Activated CD4-positive, alpha-beta T cell treated with anti-CD3 and anti-CD28 coated beads, Interleukin-2, amount 10 ng/mL, durations not matched to agents 24 days and 14 days (primary cell): ENCODE measurements around the gene SLX4IP. TPM values are rescaled to one million over a fixed set of nuclear protein-coding genes. Genes with fewer than 3 reads are reported as not detected.
A peak's percentile ranks its signal among the peaks of the same experiment; 100 is the strongest.
"Not testable (repeated sequence)": the region's sequence is repeated elsewhere in the genome, so short reads cannot be mapped to it uniquely, and the experiment has no call there.

ENCODE experiments used
- DNase-seq: peaks from one replicate; pipeline ENCODE4 v3.0.0; 2022
- H3K27ac Mint-ChIP-seq: one replicate; pipeline ENCODE4 v1.8.0; 2022; ENCODE audit warnings: mild to moderate bottlenecking, mixed read lengths
- H3K27me3 Mint-ChIP-seq: one replicate; pipeline ENCODE4 v1.8.0; 2022; ENCODE audit warnings: mixed read lengths
- H3K36me3 Mint-ChIP-seq: one replicate; pipeline ENCODE4 v1.8.0; 2022; ENCODE audit warnings: low read depth, mild to moderate bottlenecking, mixed read lengths
- H3K4me1 Mint-ChIP-seq: one replicate; pipeline ENCODE4 v1.8.0; 2021; ENCODE audit warnings: mixed read lengths
- H3K4me3 Mint-ChIP-seq: one replicate; pipeline ENCODE4 v1.8.0; 2022; ENCODE audit warnings: mild to moderate bottlenecking, moderate library complexity, mixed read lengths
- H3K9me3 Mint-ChIP-seq: one replicate; pipeline ENCODE4 v1.8.0; 2021; ENCODE audit warnings: mixed read lengths
- intact Hi-C: fragments of 100-400 bp; cut with micrococcal nuclease; formaldehyde crosslinking; loops from one replicate; pipeline ENCODE4 v1.15.1; 2023
- total RNA-seq: library from RNA; stranded (reverse); gene quantifications from 2 replicates; pipeline ENCODE4 v1.2.3, GENCODE V29; 2022

The SLX4IP gene
- total RNA-seq, 1 donor from 2014 or later: 6.6 TPM

GRCh38 chr20:10580700-10581099, 145.6 kb downstream of the SLX4IP start:
- no peak overlapping the region for H3K4me3 Mint-ChIP-seq
- no peak for DNase-seq
- no peaks in the 10 kb centered on the region for H3K27me3 Mint-ChIP-seq
- peaks cover 14% of the 10 kb centered on the region for H3K4me1 Mint-ChIP-seq
- H3K9me3 Mint-ChIP-seq: no peaks in the 10 kb centered on the region
- H3K27ac Mint-ChIP-seq: no peak overlapping the region
- intact Hi-C loops: no loop called here
- H3K36me3 Mint-ChIP-seq: peaks cover 2% of the 10 kb centered on the region

- Mint-ChIP-seq H3K27me3 (no peaks in the 10 kb centered on the region), H3K9me3 (no peaks in the 10 kb centered on the region), H3K4me1 (peaks cover 14% of the 10 kb centered on the region), H3K27ac (no peak overlapping the region), H3K4me3 (no peak overlapping the region), H3K36me3 (peaks cover 2% of the 10 kb centered on the region)
- intact Hi-C loops: no loop called here
- no peak for DNase-seq
These were observed 146.7 kb downstream of the SLX4IP start for GRCh38 chr20:10581823-10582222.

- Mint-ChIP-seq H3K9me3 (no peaks in the 10 kb centered on the region), H3K27ac (no peak overlapping the region)
- intact Hi-C loops: no loop called here
These were observed 149.3 kb downstream of the SLX4IP start for GRCh38 chr20:10584371-10584770.

GRCh38 chr20:10585308-10585707, 150.2 kb downstream of the SLX4IP start:
- no peaks in the 10 kb centered on the region for H3K9me3 Mint-ChIP-seq
- no peak overlapping the region for H3K27ac Mint-ChIP-seq
- peaks cover 2% of the 10 kb centered on the region for H3K36me3 Mint-ChIP-seq
- no peak for DNase-seq
- H3K4me1 Mint-ChIP-seq: peaks cover 4% of the 10 kb centered on the region
- intact Hi-C loops: no loop called here
- H3K4me3 Mint-ChIP-seq: no peak overlapping the region
- H3K27me3 Mint-ChIP-seq: no peaks in the 10 kb centered on the region

More at GRCh38 chr20:10584371-10584770, 149.3 kb downstream of the SLX4IP start:
- DNase-seq: no peak
- peaks cover 2% of the 10 kb centered on the region for H3K36me3 Mint-ChIP-seq
- H3K4me3 Mint-ChIP-seq: no peak overlapping the region
- H3K27me3 Mint-ChIP-seq: no peaks in the 10 kb centered on the region
- H3K4me1 Mint-ChIP-seq: peaks cover 4% of the 10 kb centered on the region

GRCh38 chr20:10586296-10586695, 151.2 kb downstream of the SLX4IP start:
- no peak for DNase-seq
- no peaks in the 10 kb centered on the region for H3K27me3 Mint-ChIP-seq
- no peaks in the 10 kb centered on the region for H3K9me3 Mint-ChIP-seq
- no peaks in the 10 kb centered on the region for H3K36me3 Mint-ChIP-seq
- peaks cover 2% of the 10 kb centered on the region for H3K4me1 Mint-ChIP-seq
- intact Hi-C loops: no loop called here
- H3K27ac Mint-ChIP-seq: no peak overlapping the region
- H3K4me3 Mint-ChIP-seq: no peak overlapping the region

GRCh38 chr20:10590446-10590845, 155.3 kb downstream of the SLX4IP start:
- intact Hi-C loops, H3K4me1 Mint-ChIP-seq, DNase-seq, H3K27ac Mint-ChIP-seq, H3K4me3 Mint-ChIP-seq, H3K36me3 Mint-ChIP-seq, H3K9me3 Mint-ChIP-seq, H3K27me3 Mint-ChIP-seq: not testable (repeated sequence)

GRCh38 chr20:10590950-10591671, 156.0 kb downstream of the SLX4IP start:
- Mint-ChIP-seq H3K4me1 (peaks cover 6% of the 10 kb centered on the region), H3K27me3 (no peaks in the 10 kb centered on the region), H3K27ac (no peak overlapping the region), H3K4me3 (no peak overlapping the region), H3K9me3 (no peaks in the 10 kb centered on the region), H3K36me3 (peaks cover 1% of the 10 kb centered on the region)
- DNase-seq: no peak
- intact Hi-C loops: no loop called here

- no peaks in the 10 kb centered on the region for H3K9me3 Mint-ChIP-seq
- H3K27me3 Mint-ChIP-seq: no peaks in the 10 kb centered on the region
- no peak overlapping the region for H3K4me3 Mint-ChIP-seq
- DNase-seq: no peak
- H3K36me3 Mint-ChIP-seq: peaks cover 1% of the 10 kb centered on the region
- H3K4me1 Mint-ChIP-seq: peaks cover 6% of the 10 kb centered on the region
- intact Hi-C loops: no loop called here
- H3K27ac Mint-ChIP-seq: no peak overlapping the region
These were observed 156.9 kb downstream of the SLX4IP start for GRCh38 chr20:10591946-10592521.

GRCh38 chr20:10594296-10594868, 159.3 kb downstream of the SLX4IP start:
- no peak overlapping the region for H3K27ac Mint-ChIP-seq

GRCh38 chr20:10595266-10595665, 160.2 kb downstream of the SLX4IP start:
- Mint-ChIP-seq H3K27ac (no peak overlapping the region), H3K9me3 (no peaks in the 10 kb centered on the region), H3K4me3 (no peak overlapping the region), H3K36me3 (peaks cover 5% of the 10 kb centered on the region), H3K27me3 (no peaks in the 10 kb centered on the region), H3K4me1 (peaks cover 19% of the 10 kb centered on the region)
- intact Hi-C loops: loop anchor here (5.0 kb wide), 1 partner anchor 378 kb away; the partner anchor contains the start of gene SNAP25
- no peak for DNase-seq

More at GRCh38 chr20:10594296-10594868, 159.3 kb downstream of the SLX4IP start:
- H3K27me3 Mint-ChIP-seq: no peaks in the 10 kb centered on the region
- DNase-seq: no peak
- H3K4me1 Mint-ChIP-seq: peaks cover 19% of the 10 kb centered on the region
- intact Hi-C loops: no loop called here
- peaks cover 5% of the 10 kb centered on the region for H3K36me3 Mint-ChIP-seq
- H3K4me3 Mint-ChIP-seq: no peak overlapping the region
- H3K9me3 Mint-ChIP-seq: no peaks in the 10 kb centered on the region

GRCh38 chr20:10595985-10596384, 160.9 kb downstream of the SLX4IP start:
- H3K4me3 Mint-ChIP-seq: no peak overlapping the region
- no peak for DNase-seq
- peaks cover 19% of the 10 kb centered on the region for H3K4me1 Mint-ChIP-seq
- H3K27ac Mint-ChIP-seq: no peak overlapping the region
- intact Hi-C loops: loop anchor here (5.0 kb wide), 1 partner anchor 379 kb away; the partner anchor contains the start of gene SNAP25
- H3K9me3 Mint-ChIP-seq: no peaks in the 10 kb centered on the region
- no peaks in the 10 kb centered on the region for H3K27me3 Mint-ChIP-seq
- peaks cover 5% of the 10 kb centered on the region for H3K36me3 Mint-ChIP-seq

GRCh38 chr20:10596710-10597121, 161.6 kb downstream of the SLX4IP start:
- no peak overlapping the region for H3K27ac Mint-ChIP-seq
- no peak overlapping the region for H3K4me3 Mint-ChIP-seq
- peaks cover 15% of the 10 kb centered on the region for H3K4me1 Mint-ChIP-seq
- no peak for DNase-seq
- no peaks in the 10 kb centered on the region for H3K27me3 Mint-ChIP-seq
- H3K9me3 Mint-ChIP-seq: no peaks in the 10 kb centered on the region
- intact Hi-C loops: loop anchor here (5.0 kb wide), 1 partner anchor 379 kb away; the partner anchor contains the start of gene SNAP25
- H3K36me3 Mint-ChIP-seq: peaks cover 5% of the 10 kb centered on the region

GRCh38 chr20:10597637-10598036, 162.5 kb downstream of the SLX4IP start:
- no peak for DNase-seq
- peaks cover 19% of the 10 kb centered on the region for H3K4me1 Mint-ChIP-seq
- no peak overlapping the region for H3K4me3 Mint-ChIP-seq
- no peak overlapping the region for H3K27ac Mint-ChIP-seq
- H3K36me3 Mint-ChIP-seq: peaks cover 9% of the 10 kb centered on the region
- H3K27me3 Mint-ChIP-seq: no peaks in the 10 kb centered on the region
- intact Hi-C loops: loop anchor here (1.0 to 5.0 kb wide), 6 partner anchors 19 to 380 kb away; partner anchors contain the start of genes MKKS, SLX4IP and SNAP25
- no peaks in the 10 kb centered on the region for H3K9me3 Mint-ChIP-seq

GRCh38 chr20:10602221-10602871, 167.2 kb downstream of the SLX4IP start:
- H3K9me3 Mint-ChIP-seq: no peaks in the 10 kb centered on the region
- DNase-seq: no peak
- H3K4me3 Mint-ChIP-seq: no peak overlapping the region
- peaks cover 26% of the 10 kb centered on the region for H3K4me1 Mint-ChIP-seq
- H3K36me3 Mint-ChIP-seq: peaks cover 7% of the 10 kb centered on the region
- peak overlapping the region; percentile 7 for H3K27ac Mint-ChIP-seq
- intact Hi-C loops: no loop called here
- no peaks in the 10 kb centered on the region for H3K27me3 Mint-ChIP-seq
